HUES48 (cell line): ENCODE results near the gene SEC61A1.

ENCODE experiments used
- H3K27ac ChIP-seq: one replicate; pipeline ENCODE4 v1.7.0; 2013; ENCODE audit warnings: low read depth, low read length, inconsistent platforms
- H3K27me3 ChIP-seq: 2 replicates; pipeline ENCODE4 v1.6.1; 2013; ENCODE audit warnings: mild to moderate bottlenecking, low read length; ENCODE audit not compliant: control insufficient read depth, insufficient read depth
- H3K36me3 ChIP-seq: 2 replicates; pipeline ENCODE4 v1.6.1; 2013; ENCODE audit warnings: low read length; ENCODE audit not compliant: control insufficient read depth, insufficient read depth
- H3K4me1 ChIP-seq: 2 replicates; pipeline ENCODE4 v1.6.1; 2013; ENCODE audit warnings: mild to moderate bottlenecking, low read length; ENCODE audit not compliant: control insufficient read depth, insufficient read depth
- H3K4me3 ChIP-seq: 2 replicates; pipeline ENCODE4 v1.5.1; 2013; ENCODE audit warnings: mild to moderate bottlenecking, low read depth, low read length
- H3K9ac ChIP-seq: 2 replicates; pipeline ENCODE4 v1.6.1; 2013; ENCODE audit warnings: mild to moderate bottlenecking, low read depth, low read length, moderate library complexity
- H3K9me3 ChIP-seq: 2 replicates; pipeline ENCODE4 v1.6.1; 2013; ENCODE audit warnings: low read length; ENCODE audit not compliant: control insufficient read depth, insufficient read depth

Gene SEC61A1

DNA sequence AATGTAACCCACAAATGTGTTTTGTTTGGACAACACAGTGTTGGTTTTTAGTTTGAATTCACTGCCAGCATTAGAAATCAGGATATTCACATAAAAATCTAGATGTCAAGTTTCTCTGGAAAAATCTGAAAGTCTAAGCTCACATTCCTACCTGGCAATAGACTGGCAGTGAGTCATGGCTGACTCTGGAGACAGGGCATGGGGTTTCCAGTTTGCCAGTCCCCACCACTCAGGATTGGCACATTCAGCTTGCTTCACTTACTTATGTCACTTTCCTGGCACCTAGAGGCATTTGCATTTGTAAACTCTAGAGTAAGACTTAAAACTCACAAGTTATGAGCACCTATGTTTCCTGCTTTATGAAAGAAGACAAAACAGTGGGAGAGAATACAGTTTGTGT is 19.1 kb upstream of the SEC61A1 start:
- H3K9ac ChIP-seq, result no peak overlapping the region
- no peaks in the 10 kb centered on the region for H3K36me3 ChIP-seq
- no peaks in the 10 kb centered on the region for H3K27me3 ChIP-seq
- no peaks in the 10 kb centered on the region for H3K9me3 ChIP-seq
- no peak overlapping the region for H3K4me3 ChIP-seq
- no peaks in the 10 kb centered on the region for H3K4me1 ChIP-seq
- no peak overlapping the region for H3K27ac ChIP-seq

DNA sequence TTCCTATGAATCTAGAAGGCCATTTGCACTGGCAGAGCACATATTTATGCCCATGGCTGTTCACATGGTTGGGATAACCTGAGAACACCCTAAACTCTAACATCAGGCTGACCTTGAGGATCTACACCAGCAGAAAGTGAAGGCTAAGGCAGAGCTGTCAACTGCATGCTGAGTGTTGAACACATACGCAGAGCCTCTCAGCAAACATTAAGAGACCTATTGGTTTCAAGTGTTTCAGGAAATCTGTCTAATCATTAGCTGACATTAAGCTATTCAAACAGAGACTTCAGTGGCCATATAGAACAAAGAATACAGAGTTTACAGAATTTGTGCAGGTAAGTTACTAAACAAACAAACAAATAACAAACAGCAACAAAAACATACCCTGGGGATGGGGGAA is 16.1 kb upstream of the SEC61A1 start:
- H3K9me3 ChIP-seq, result no peaks in the 10 kb centered on the region
- H3K4me1 ChIP-seq, result no peaks in the 10 kb centered on the region
- no peaks in the 10 kb centered on the region for H3K27me3 ChIP-seq
- H3K27ac ChIP-seq, result no peak overlapping the region
- H3K4me3 ChIP-seq, result no peak overlapping the region
- no peaks in the 10 kb centered on the region for H3K36me3 ChIP-seq
- H3K9ac ChIP-seq, result no peak overlapping the region

DNA sequence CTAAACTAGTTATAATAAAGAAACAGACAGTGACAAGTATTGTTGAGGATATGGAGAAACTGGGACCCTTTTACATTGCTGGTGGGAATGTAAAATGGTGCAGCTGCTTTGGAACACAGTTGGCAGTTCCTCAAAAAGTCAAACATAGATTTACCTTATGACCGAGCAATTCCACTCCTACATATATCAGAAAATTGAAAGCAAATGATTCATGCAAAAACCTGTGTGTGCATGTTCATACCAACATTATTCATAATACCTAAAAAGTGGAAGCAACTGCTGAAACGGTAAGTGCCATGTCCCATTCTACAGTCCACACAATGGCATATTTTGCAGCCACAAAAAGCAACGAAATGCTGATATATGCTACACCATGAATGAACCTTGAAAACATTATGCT is 12.2 kb upstream of the SEC61A1 start:
- H3K9ac ChIP-seq, result no peak overlapping the region
- H3K36me3 ChIP-seq, result no peaks in the 10 kb centered on the region
- H3K9me3 ChIP-seq, result no peaks in the 10 kb centered on the region

DNA sequence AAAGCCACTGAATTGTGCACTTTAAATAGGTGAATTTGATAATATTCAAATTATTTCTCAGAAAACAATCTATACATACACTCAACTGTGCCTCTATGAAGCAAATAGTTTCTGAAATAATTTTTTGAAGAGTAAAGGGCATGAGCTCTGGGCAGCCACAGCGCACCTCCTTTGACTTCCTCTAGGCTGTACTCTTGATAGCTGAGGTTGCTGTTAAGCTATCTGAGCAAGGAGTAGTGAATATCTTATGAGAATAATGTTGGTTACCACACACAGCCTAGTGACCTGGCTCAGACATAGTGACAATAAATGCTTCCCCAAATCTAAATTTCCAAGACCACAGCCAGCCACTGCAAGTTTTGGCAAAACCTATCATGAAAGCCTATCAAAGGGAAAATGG is 11.6 kb upstream of the SEC61A1 start:
- no peaks in the 10 kb centered on the region; the same call in 1 of the 2 replicates for H3K27me3 ChIP-seq
- H3K36me3 ChIP-seq, result no peaks in the 10 kb centered on the region
- no peak overlapping the region for H3K27ac ChIP-seq
- H3K4me1 ChIP-seq, result no peaks in the 10 kb centered on the region
- H3K9me3 ChIP-seq, result no peaks in the 10 kb centered on the region
- H3K4me3 ChIP-seq, result no peak overlapping the region
- no peak overlapping the region for H3K9ac ChIP-seq

More for the DNA sequence above, 12.2 kb upstream of the SEC61A1 start:
- Histone ChIP-seq H3K27me3 (no peaks in the 10 kb centered on the region; the same call in 1 of the 2 replicates), H3K27ac (no peak overlapping the region), H3K4me1 (no peaks in the 10 kb centered on the region), H3K4me3 (no peak overlapping the region)

DNA sequence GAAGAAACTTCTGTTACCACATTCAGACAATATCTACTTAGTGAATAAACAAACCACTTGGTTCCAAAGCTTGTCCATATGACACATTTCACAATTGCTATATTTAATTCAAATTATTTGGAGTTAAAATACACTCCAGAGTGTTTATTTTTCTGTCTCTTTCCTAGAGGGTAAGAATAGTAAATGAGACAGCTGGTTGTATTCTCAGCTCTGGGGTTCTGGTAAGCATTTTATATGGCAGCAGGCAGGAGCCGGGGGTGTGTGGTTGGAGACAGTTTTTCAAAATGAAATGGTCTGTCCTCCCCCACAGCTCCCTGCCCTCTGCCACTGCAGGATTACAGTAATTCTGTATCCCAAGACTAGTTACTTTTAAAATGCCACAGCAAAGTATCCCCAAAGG is 10.9 kb upstream of the SEC61A1 start:
- H3K9me3 ChIP-seq, result no peaks in the 10 kb centered on the region
- no peaks in the 10 kb centered on the region for H3K36me3 ChIP-seq
- H3K27me3 ChIP-seq, result no peaks in the 10 kb centered on the region; the same call in 1 of the 2 replicates
- no peaks in the 10 kb centered on the region for H3K4me1 ChIP-seq
- H3K9ac ChIP-seq, result no peak overlapping the region
- H3K27ac ChIP-seq, result no peak overlapping the region
- no peak overlapping the region for H3K4me3 ChIP-seq

DNA sequence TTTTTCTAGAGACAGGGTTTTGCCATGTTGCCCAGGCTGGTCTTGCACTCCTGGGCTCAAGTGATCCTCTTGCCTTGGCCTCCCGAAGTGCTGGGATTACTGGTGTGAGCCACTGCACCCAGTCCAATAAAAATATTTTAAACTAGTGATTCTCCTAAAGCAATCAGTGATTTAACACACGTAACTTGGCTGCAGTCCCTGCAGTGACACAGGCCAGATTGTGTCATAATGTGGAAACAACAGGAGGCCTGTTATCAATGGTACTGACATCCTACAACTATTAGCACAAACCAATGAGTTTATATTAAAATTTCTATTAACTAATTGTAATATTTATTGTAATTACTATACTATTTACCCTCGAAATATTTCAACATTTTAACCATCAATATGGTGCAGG is 1.6 kb upstream of the SEC61A1 start:
- Histone ChIP-seq H3K27me3 (no peaks in the 10 kb centered on the region), H3K4me3 (no peak overlapping the region; the same call in 1 of the 2 replicates), H3K27ac (no peak overlapping the region), H3K9ac (no peak overlapping the region), H3K9me3 (no peaks in the 10 kb centered on the region), H3K36me3 (peaks cover 23% of the 10 kb centered on the region), H3K4me1 (peaks cover 18% of the 10 kb centered on the region; the same call in 1 of the 2 replicates)

DNA sequence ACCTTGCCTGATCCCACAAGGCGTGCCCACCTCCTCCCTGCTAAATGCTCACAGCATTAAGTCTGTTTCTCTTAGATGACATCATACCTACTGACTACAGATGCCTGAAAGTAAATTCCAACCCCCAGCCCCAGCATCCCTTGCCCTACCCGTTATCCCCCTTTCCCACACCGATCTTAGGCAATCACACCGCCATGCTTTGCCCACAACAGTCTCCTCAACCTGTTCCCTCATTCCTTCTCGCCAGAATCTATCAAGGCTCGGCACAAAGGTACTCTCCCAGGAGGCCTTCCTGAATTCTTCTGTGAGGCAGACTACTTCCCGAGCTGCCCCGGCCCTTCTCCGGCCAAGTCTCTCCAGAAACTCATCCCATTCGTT is 789 bp upstream of the SEC61A1 start:
- peak overlapping the region; percentile 80 for H3K9ac ChIP-seq
- H3K27me3 ChIP-seq, result no peaks in the 10 kb centered on the region
- H3K27ac ChIP-seq, result peak overlapping the region; percentile 79
- peak overlapping the region; percentile 94 for H3K4me3 ChIP-seq
- H3K9me3 ChIP-seq, result no peaks in the 10 kb centered on the region
- H3K4me1 ChIP-seq, result peaks cover 18% of the 10 kb centered on the region; the same call in 1 of the 2 replicates
- peaks cover 32% of the 10 kb centered on the region for H3K36me3 ChIP-seq

DNA sequence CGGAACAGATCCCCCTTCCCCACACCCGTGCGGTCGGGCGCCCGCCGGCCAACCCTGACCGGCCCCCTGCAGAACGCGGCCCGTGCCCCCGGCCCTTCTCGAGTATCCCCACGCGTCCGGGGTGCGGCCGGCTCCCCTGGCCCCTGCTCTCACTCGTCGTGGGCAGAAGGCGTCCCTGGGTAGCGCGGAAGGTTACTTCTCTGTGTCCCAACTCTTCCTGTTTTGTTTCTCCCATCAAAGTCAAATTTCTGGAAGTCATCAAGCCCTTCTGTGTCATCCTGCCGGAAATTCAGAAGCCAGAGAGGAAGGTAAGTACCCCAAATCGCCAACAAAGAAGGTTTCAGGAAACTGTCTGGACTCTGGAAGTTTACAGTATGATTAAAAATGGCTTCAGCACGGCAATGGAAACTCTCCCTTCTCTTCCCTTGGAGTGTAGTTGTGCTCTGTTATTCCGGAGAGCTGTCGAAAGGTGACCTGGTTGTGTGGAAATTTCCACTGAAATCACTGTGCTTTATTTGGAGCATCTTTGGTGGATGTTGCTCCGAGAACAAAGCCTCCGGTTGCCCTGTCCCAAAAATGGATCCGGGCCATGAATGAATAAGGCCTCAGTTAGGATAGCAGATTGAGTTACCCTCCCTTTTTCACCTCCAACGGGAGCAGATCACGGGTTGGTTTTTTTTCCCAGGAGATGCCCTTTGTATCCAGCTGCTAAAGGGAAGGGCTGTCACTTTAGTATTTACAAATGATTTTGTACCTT is 536 bp downstream of the SEC61A1 start:
- Histone ChIP-seq H3K4me3 (peak overlapping the region; percentile 94), H3K9me3 (no peaks in the 10 kb centered on the region), H3K27me3 (no peaks in the 10 kb centered on the region), H3K9ac (peak overlapping the region; percentile 81), H3K27ac (peak overlapping the region; percentile 65), H3K4me1 (peaks cover 18% of the 10 kb centered on the region; the same call in 1 of the 2 replicates), H3K36me3 (peaks cover 42% of the 10 kb centered on the region)

DNA sequence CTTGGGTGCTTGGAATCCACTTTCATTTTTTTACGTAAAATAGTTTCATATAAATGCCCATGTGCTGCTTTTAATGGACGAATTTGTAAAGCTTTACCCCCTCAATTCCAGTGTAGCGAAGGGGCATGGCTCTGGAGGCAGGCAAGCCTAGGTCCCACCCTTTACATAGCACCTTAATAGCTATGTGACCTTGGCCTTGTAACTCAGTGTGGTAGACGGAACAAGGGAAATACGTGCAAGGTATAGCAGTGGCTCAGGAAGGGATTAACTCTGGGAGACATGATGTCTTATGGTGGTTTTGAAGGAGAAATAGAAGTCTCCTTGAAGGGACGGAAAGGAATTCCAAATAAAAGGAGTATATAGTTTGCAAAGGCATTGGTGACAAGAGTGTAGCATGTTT is 1.4 kb downstream of the SEC61A1 start:
- H3K9me3 ChIP-seq, result no peaks in the 10 kb centered on the region
- peaks cover 17% of the 10 kb centered on the region; the same call in 1 of the 2 replicates for H3K4me1 ChIP-seq
- no peak overlapping the region for H3K27ac ChIP-seq
- no peaks in the 10 kb centered on the region for H3K27me3 ChIP-seq
- peak overlapping the region; percentile 94 for H3K4me3 ChIP-seq
- peaks cover 49% of the 10 kb centered on the region for H3K36me3 ChIP-seq
- no peak overlapping the region for H3K9ac ChIP-seq

DNA sequence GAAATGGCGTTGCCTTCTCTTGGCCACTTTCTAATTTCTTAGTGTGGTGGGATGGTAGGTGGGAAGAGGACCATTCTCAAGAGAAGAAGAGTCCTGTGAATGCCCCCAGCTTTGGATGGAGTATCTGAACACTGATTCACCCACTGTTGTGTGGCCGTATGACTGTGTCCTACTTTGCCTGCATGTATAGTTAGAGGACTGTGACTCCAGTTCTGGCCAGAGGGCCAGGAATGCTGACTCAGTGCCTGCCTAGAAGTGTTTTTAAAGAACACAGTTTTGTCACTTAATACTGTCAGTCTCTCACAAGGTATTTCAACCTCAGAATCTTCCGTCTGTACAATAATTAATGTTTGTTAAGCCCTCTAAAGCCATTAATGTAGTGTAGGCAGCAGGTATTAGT is 2.1 kb downstream of the SEC61A1 start:
- no peak overlapping the region for H3K27ac ChIP-seq
- no peaks in the 10 kb centered on the region for H3K27me3 ChIP-seq
- H3K36me3 ChIP-seq, result peaks cover 56% of the 10 kb centered on the region
- no peak overlapping the region for H3K4me3 ChIP-seq
- H3K4me1 ChIP-seq, result peaks cover 13% of the 10 kb centered on the region; the same call in 1 of the 2 replicates
- no peaks in the 10 kb centered on the region for H3K9me3 ChIP-seq
- H3K9ac ChIP-seq, result no peak overlapping the region

DNA sequence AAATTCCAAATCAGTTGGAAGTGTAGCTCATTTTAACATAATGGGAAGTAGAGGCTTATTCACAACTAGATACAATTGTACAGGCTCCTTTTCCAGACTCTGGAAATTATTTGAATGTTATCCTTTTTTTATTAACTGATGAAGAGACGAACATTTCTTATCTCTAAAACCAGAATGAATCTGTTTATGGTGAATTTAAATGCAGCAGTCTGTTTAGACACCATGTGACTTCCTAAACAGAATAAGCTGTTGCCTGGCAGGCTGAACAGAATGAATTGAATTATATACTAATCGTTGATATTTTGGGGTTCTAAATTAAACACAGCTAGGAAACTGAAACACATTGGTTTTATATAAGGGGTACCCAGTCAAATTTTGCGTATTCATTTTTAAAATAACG is 4.0 kb downstream of the SEC61A1 start:
- no peak overlapping the region for H3K4me3 ChIP-seq
- no peak overlapping the region for H3K27ac ChIP-seq
- H3K9me3 ChIP-seq, result no peaks in the 10 kb centered on the region
- H3K36me3 ChIP-seq, result peaks cover 75% of the 10 kb centered on the region
- H3K27me3 ChIP-seq, result no peaks in the 10 kb centered on the region
- H3K9ac ChIP-seq, result no peak overlapping the region
- H3K4me1 ChIP-seq, result peaks cover 10% of the 10 kb centered on the region; the same call in 1 of the 2 replicates
